Cardiac fibroblast (primary cell): Measurements from ENCODE around the gene MYF6.

Experiments
- DNase-seq, 2 donors: peaks; one replicate each; pipeline versions ENCODE4 v3.0.0 to v3.0.0-alpha.2; 2010; ENCODE audit warnings: low read depth in 2 of 2
- H3K4me3 ChIP-seq, 2 donors: replicated peaks in 1 of 2; 1 replicate in 1 of 2; 2 replicates in 1 of 2; pipeline ENCODE4 v1.5.1; 2011; ENCODE audit warnings: low read depth in 2 of 2, low read length in 2 of 2, mild to moderate bottlenecking in 2 of 2, moderate library complexity in 1 of 2
- TF ChIP-seq, protein P1 (sequence below): IDR thresholded peaks from one replicate; pipeline ENCODE4 v1.5.1; 2011; ENCODE audit warnings: low read depth, mild to moderate bottlenecking, low read length, inconsistent platforms

MYF6 gene

GRCh38 chr12:80711866-80712265 is 4.4 kb downstream of the MYF6 start:
- DNase-seq: no peak
- H3K4me3 ChIP-seq: no peak overlapping the region
- TF ChIP-seq, protein P1, sequence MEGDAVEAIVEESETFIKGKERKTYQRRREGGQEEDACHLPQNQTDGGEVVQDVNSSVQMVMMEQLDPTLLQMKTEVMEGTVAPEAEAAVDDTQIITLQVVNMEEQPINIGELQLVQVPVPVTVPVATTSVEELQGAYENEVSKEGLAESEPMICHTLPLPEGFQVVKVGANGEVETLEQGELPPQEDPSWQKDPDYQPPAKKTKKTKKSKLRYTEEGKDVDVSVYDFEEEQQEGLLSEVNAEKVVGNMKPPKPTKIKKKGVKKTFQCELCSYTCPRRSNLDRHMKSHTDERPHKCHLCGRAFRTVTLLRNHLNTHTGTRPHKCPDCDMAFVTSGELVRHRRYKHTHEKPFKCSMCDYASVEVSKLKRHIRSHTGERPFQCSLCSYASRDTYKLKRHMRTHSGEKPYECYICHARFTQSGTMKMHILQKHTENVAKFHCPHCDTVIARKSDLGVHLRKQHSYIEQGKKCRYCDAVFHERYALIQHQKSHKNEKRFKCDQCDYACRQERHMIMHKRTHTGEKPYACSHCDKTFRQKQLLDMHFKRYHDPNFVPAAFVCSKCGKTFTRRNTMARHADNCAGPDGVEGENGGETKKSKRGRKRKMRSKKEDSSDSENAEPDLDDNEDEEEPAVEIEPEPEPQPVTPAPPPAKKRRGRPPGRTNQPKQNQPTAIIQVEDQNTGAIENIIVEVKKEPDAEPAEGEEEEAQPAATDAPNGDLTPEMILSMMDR: no peak

DNA sequence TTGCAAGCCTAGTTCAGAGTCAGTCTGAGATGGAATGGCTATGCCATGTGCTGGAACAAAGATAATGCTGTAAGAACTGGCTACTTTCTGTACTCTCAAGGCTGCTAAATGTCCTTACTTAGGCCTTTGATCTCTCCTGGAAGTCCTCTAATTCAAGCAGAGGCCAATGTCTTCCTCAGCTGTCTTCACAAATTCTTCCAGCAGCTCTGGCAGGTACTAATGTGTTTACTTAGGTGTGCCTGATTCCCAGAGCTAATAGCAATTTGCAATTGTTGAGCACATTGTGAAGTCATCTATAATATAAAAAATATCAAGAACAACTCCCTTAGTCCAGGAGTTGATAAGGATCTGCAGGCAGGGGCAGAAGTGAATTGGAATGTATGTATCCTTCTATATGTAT is 5.4 kb downstream of the MYF6 start:
- H3K4me3 ChIP-seq: no peak overlapping the region
- TF ChIP-seq, protein P1: no peak
- DNase-seq: no peak

- TF ChIP-seq, protein P1: no peak
- DNase-seq: no peak
- H3K4me3 ChIP-seq: no peak overlapping the region
These were observed 6.0 kb downstream of the MYF6 start for GRCh38 chr12:80713419-80713818.

DNA sequence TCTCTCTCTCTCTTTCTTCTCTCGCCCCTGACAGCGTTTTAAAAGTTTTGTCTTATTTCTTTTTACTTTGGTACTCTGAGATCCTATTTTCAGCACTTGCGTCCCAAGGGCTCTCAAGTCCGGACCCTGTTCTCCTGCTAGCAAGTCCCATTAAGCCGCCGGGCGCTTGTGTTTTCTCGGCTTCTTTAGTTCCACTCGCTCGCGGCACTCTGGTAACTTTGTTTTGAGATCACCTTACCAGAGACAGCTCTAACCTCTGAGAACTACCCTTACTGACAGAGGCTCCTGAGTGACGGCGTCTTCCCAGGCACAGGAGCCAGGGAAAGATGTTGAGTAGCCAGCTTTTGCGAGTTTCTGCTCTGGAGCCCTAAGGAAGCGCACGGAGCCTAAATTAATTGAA is 6.6 kb downstream of the MYF6 start:
- peak overlapping the region in 1 of 2 donors; percentile 24 for H3K4me3 ChIP-seq
- DNase-seq: peak; percentile 21 to 25
- TF ChIP-seq, protein P1: no peak

- no peak for DNase-seq
These were observed 7.4 kb downstream of the MYF6 start for GRCh38 chr12:80714846-80715245.

DNA sequence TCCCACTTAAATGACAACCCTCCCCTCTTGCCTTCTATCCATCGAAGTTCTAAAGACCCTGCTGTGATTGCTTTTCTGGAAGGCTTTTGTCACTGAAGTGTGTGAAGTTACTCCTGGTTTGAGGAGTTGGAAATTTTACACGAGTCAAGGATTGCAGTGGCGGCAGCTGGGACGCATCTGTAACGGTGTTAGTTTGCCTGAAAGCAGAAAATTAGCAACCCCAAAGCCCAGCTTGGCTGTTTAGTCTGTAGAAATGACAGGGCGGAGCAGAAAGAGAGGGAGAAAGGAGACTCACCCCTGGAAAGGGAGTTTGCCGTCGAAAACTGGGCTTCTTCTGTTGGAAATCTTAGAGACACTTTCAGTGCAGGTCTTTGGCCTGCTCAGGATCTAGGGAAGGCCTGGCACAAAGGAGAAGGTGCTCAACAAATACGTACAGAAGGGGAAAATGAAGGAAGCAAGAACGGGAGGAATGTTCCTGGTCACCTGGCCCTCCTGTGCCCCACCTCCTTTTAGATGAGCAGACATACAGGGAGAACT is 8.3 kb downstream of the MYF6 start:
- no peak overlapping the region for H3K4me3 ChIP-seq
- TF ChIP-seq, protein P1: no peak
- no peak for DNase-seq

More at GRCh38 chr12:80714846-80715245, 7.4 kb downstream of the MYF6 start:
- no peak overlapping the region for H3K4me3 ChIP-seq
- TF ChIP-seq, protein P1: no peak

GRCh38 chr12:80716696-80717469 is 9.4 kb downstream of the MYF6 start, which contains the start of gene MYF5:
TSS of gene MYF5 (plus strand) at chr12:80716912. CDS start at chr12:80717064, 152 bp downstream.
- DNase-seq: no peak
- TF ChIP-seq, protein P1: no peak

More at GRCh38 chr12:80716696-80717469, 9.4 kb downstream of the MYF6 start, which contains the start of gene MYF5:
- H3K4me3 ChIP-seq: no peak within 1 kb of the TSS
